Caco-2 (cell line): Measurements from ENCODE around the gene LRRIQ3. TPM values are rescaled to one million over a fixed set of nuclear protein-coding genes. Genes with fewer than 3 reads are reported as not detected.

Source experiments
- Bru-seq: library from RNA; stranded (reverse); fragments of 400-500 nt; gene quantifications from one replicate; lab custom pipeline; 2021; lab: Mats Ljungman, UMichigan
- BruChase-seq, 2 experiments: library from RNA; stranded (reverse); fragments of 400-500 nt; gene quantifications; one replicate each; lab custom pipeline; 2021; lab: Mats Ljungman, UMichigan
- BruUV-seq: library from RNA; stranded (reverse); fragments of 400-500 nt; replicated peaks from 2 replicates; lab custom pipeline; 2021; lab: Mats Ljungman, UMichigan
- CTCF ChIA-PET: fragments of 300-600 bp; sonication (Branson Sonifier 250); formaldehyde crosslinking; loops from one replicate; lab custom pipeline; 2022; ENCODE audit warnings: antibody characterized with exemption; lab: Charles Lee
- POLR2A ChIA-PET: fragments of 300-600 bp; sonication (Branson Sonifier 250); formaldehyde crosslinking; loops from one replicate; lab custom pipeline; 2022; ENCODE audit warnings: antibody characterized with exemption; lab: Charles Lee
- DNase-seq, 2 experiments: peaks; one replicate each; pipeline versions ENCODE4 v3.0.0 to v3.0.0-alpha.2; 2020 to 2022
- H3K27me3 ChIP-seq: replicated peaks from 2 replicates; pipeline ENCODE4 v1.6.0; 2011; ENCODE audit warnings: low read length; ENCODE audit not compliant: control insufficient read depth, insufficient read depth
- H3K36me3 ChIP-seq: 2 replicates; pipeline ENCODE4 v1.5.1; 2011; ENCODE audit warnings: low read length; ENCODE audit not compliant: control insufficient read depth, insufficient read depth
- H3K4me1 ChIP-seq: fragments of 250-450 bp; sonication (Bioruptor Pico); 2 replicates; pipeline ENCODE4 v1.5.1; 2020; ENCODE audit warnings: mild to moderate bottlenecking
- H3K4me3 ChIP-seq: 2 replicates; pipeline ENCODE4 v1.5.1; 2011; ENCODE audit warnings: low read depth, mild to moderate bottlenecking, control low read depth, low read length
- H3K9me3 ChIP-seq: fragments of 250-450 bp; sonication (Bioruptor Pico); 2 replicates; pipeline ENCODE4 v1.5.1; 2020; ENCODE audit warnings: mild to moderate bottlenecking, moderate library complexity
- H3K27ac Mint-ChIP-seq: one replicate; pipeline ENCODE4 v1.8.0; 2022; ENCODE audit warnings: mixed read lengths; ENCODE audit not compliant: unreplicated experiment
- H3K27me3 Mint-ChIP-seq: one replicate; pipeline ENCODE4 v1.8.0; 2022; ENCODE audit warnings: mixed read lengths; ENCODE audit not compliant: insufficient read depth, unreplicated experiment
- H3K36me3 Mint-ChIP-seq: one replicate; pipeline ENCODE4 v1.8.0; 2022; ENCODE audit warnings: mild to moderate bottlenecking, mixed read lengths; ENCODE audit not compliant: insufficient read depth, unreplicated experiment
- H3K4me1 Mint-ChIP-seq: one replicate; pipeline ENCODE4 v1.8.0; 2022; ENCODE audit warnings: low read depth, mixed read lengths; ENCODE audit not compliant: unreplicated experiment
- H3K4me3 Mint-ChIP-seq: one replicate; pipeline ENCODE4 v1.8.0; 2022; ENCODE audit warnings: mild to moderate bottlenecking, moderate library complexity, mixed read lengths; ENCODE audit not compliant: unreplicated experiment
- H3K9me3 Mint-ChIP-seq: one replicate; pipeline ENCODE4 v1.8.0; 2022; ENCODE audit warnings: mixed read lengths; ENCODE audit not compliant: unreplicated experiment
- CTCF ChIP-seq, 2 experiments: fragments of 200-600 bp in 1 of 2; IDR thresholded peaks; 1 replicate in 1 of 2; 2 replicates in 1 of 2; pipeline versions ENCODE4 v1.5.1 to v1.8.0; 2011 to 2022; ENCODE audit warnings: antibody characterized with exemption in 1 of 2, control low read depth in 1 of 2, inconsistent platforms in 1 of 2, low read depth in 1 of 2, low read length in 1 of 2, mild to moderate bottlenecking in 1 of 2, moderate library complexity in 1 of 2; ENCODE audit not compliant: insufficient read depth in 1 of 2, severe bottlenecking in 1 of 2, unreplicated experiment in 1 of 2
- intact Hi-C: fragments of 100-400 bp; cut with micrococcal nuclease; formaldehyde crosslinking; loops from one replicate; pipeline ENCODE4 v1.10.0; 2022; ENCODE audit not compliant: unreplicated experiment
- long read RNA-seq: library from polyadenylated mRNA; stranded (forward); transcript quantifications from one replicate; pipeline ENCODE4 v2.0.0, GENCODE V29; 2022
- total RNA-seq: library from RNA; stranded (reverse); gene quantifications from 2 replicates; pipeline ENCODE4 v1.2.3, GENCODE V29; 2022

The LRRIQ3 gene
- 0.16 and 0.23 TPM in 2 replicates for total RNA-seq
- percentile 10 among the genes with signal in this experiment for Bru-seq, nascent RNA
- BruChase-seq, experiment 1, labeled RNA remaining after a 2-hour chase = percentile 8 among the genes with signal in this experiment
- BruChase-seq, experiment 2, labeled RNA remaining after a 6-hour chase = percentile 9 among the genes with signal in this experiment
- long read RNA-seq, partial matches to known transcripts = 1 of 1 reads
- long read RNA-seq, other reads (novel, unspliced or antisense) = 0 of 1 reads

GRCh38 chr1:74197657-74198552 is at the start of gene LRRIQ3, which contains the start of gene FPGT:
TSS of gene LRRIQ3 (minus strand) at chr1:74198176. CDS start at chr1:74183684, 14,492 bp downstream.
TSS of gene FPGT (plus strand) at chr1:74198242. CDS start at chr1:74198279, 37 bp downstream.
- H3K36me3 Mint-ChIP-seq = peaks cover 11% of the 10 kb centered on the region
- H3K27ac Mint-ChIP-seq = peak within 1 kb of the TSS; percentile 94
- intact Hi-C loops = loop anchor here (5.0 kb wide), 1 partner anchor 534 kb away; the partner anchor contains the start of genes CRYZ and TYW3
- Histone ChIP-seq H3K4me3 (peak within 1 kb of the TSS; percentile 48), H3K4me1 (no peaks in the 10 kb centered on the region), H3K36me3 (no peaks in the 10 kb centered on the region), H3K9me3 (no peaks in the 10 kb centered on the region), H3K27me3 (no peaks in the 10 kb centered on the region)
- no peaks in the 10 kb centered on the region for H3K27me3 Mint-ChIP-seq
- H3K4me1 Mint-ChIP-seq = no peaks in the 10 kb centered on the region
- BruUV-seq = no TSS peak
- no peak for TF ChIP-seq CTCF (IDR thresholded peaks at IDR 0.05; ENCODE audit: insufficient read depth in 1 of 2, low read depth in 1 of 2, low read length in 1 of 2, severe bottlenecking in 1 of 2, unreplicated experiment in 1 of 2)
- CTCF ChIA-PET = no interaction called here
- DNase-seq = peak; percentile 87 to 91
- POLR2A ChIA-PET = interaction anchor here (0.6 kb wide), 1 partner anchor 379 kb away, joined by 3 read pairs; no protein-coding TSS in a partner anchor
- H3K4me3 Mint-ChIP-seq = peak within 1 kb of the TSS; percentile 82
- H3K9me3 Mint-ChIP-seq = no peaks in the 10 kb centered on the region

GRCh38 chr1:74246315-74246714 is 48.3 kb upstream of the LRRIQ3 start:
- Histone ChIP-seq H3K27me3 (no peaks in the 10 kb centered on the region), H3K36me3 (no peaks in the 10 kb centered on the region), H3K4me1 (no peaks in the 10 kb centered on the region), H3K4me3 (no peak overlapping the region), H3K9me3 (no peaks in the 10 kb centered on the region)
- intact Hi-C loops = no loop called here
- ChIA-PET POLR2A (no interaction called here), CTCF (no interaction called here)
- no peak for TF ChIP-seq CTCF (IDR thresholded peaks at IDR 0.05; ENCODE audit: insufficient read depth in 1 of 2, low read depth in 1 of 2, low read length in 1 of 2, severe bottlenecking in 1 of 2, unreplicated experiment in 1 of 2)
- Mint-ChIP-seq H3K4me3 (no peak overlapping the region), H3K4me1 (no peaks in the 10 kb centered on the region), H3K9me3 (no peaks in the 10 kb centered on the region), H3K36me3 (no peaks in the 10 kb centered on the region), H3K27ac (no peak overlapping the region), H3K27me3 (no peaks in the 10 kb centered on the region)
- no TSS peak for BruUV-seq
- no peak for DNase-seq

GRCh38 chr1:74245168-74245772 is 47.3 kb upstream of the LRRIQ3 start:
- Mint-ChIP-seq H3K36me3 (no peaks in the 10 kb centered on the region), H3K4me1 (no peaks in the 10 kb centered on the region), H3K4me3 (no peak overlapping the region), H3K27ac (no peak overlapping the region), H3K9me3 (no peaks in the 10 kb centered on the region), H3K27me3 (no peaks in the 10 kb centered on the region)
- H3K4me1 ChIP-seq = no peaks in the 10 kb centered on the region
- intact Hi-C loops = no loop called here
- no TSS peak for BruUV-seq
- no peak overlapping the region for H3K4me3 ChIP-seq
- no peaks in the 10 kb centered on the region for H3K9me3 ChIP-seq
- no peak for TF ChIP-seq CTCF (IDR thresholded peaks at IDR 0.05; ENCODE audit: insufficient read depth in 1 of 2, low read depth in 1 of 2, low read length in 1 of 2, severe bottlenecking in 1 of 2, unreplicated experiment in 1 of 2)
- H3K36me3 ChIP-seq = no peaks in the 10 kb centered on the region
- DNase-seq = no peak
- CTCF ChIA-PET = no interaction called here
- no peaks in the 10 kb centered on the region for H3K27me3 ChIP-seq
- POLR2A ChIA-PET = no interaction called here
